Stimulated activated naive CD8-positive, alpha-beta T cell treated with anti-CD3 and anti-CD28 coated beads, Interleukin-15, amount 100 ng/mL, for 72 hours (primary cell): ENCODE measurements around the gene TTC22.
"Not testable (repeated sequence)": the region's sequence is repeated elsewhere in the genome, so short reads cannot be mapped to it uniquely, and the experiment has no call there.

ENCODE experiments used
- ATAC-seq: fragments of 150-1000 bp; cut with Tn5 transposase; 2 replicates; pipeline ENCODE4 v1.10.0; 2021; ENCODE audit warnings: mild to moderate bottlenecking, moderate library complexity
- DNase-seq, 2 donors: peaks; one replicate each; pipeline ENCODE4 v3.0.0; 2021 to 2022
- H3K27ac Mint-ChIP-seq, 2 donors: one replicate each; pipeline ENCODE4 v1.8.0; 2022; ENCODE audit warnings: mild to moderate bottlenecking in 2 of 2, mixed read lengths in 2 of 2, moderate library complexity in 2 of 2
- H3K27me3 Mint-ChIP-seq: one replicate; pipeline ENCODE4 v1.8.0; 2022; ENCODE audit warnings: mixed read lengths
- H3K4me1 Mint-ChIP-seq: one replicate; pipeline ENCODE4 v1.8.0; 2022; ENCODE audit warnings: mild to moderate bottlenecking, mixed read lengths
- H3K4me3 Mint-ChIP-seq, 2 donors: one replicate each; pipeline ENCODE4 v1.8.0; 2022; ENCODE audit warnings: mild to moderate bottlenecking in 2 of 2, mixed read lengths in 2 of 2, moderate library complexity in 1 of 2
- H3K9me3 Mint-ChIP-seq, 2 donors: one replicate each; pipeline ENCODE4 v1.8.0; 2022; ENCODE audit warnings: mixed read lengths in 2 of 2

Gene TTC22

GRCh38 chr1:54787604-54788003, 13.5 kb downstream of the TTC22 start:
- ATAC-seq (peak; percentile 29), DNase-seq (no peak)
- H3K27me3 Mint-ChIP-seq: no peaks in the 10 kb centered on the region
- H3K4me3 Mint-ChIP-seq: no peak overlapping the region
- H3K27ac Mint-ChIP-seq: peak overlapping the region in 1 of 2 donors; percentile 77
- no peaks in the 10 kb centered on the region for H3K4me1 Mint-ChIP-seq
- H3K9me3 Mint-ChIP-seq: no peaks in the 10 kb centered on the region

- Mint-ChIP-seq H3K27me3 (no peaks in the 10 kb centered on the region), H3K27ac (peak overlapping the region in 1 of 2 donors; percentile 7), H3K4me1 (no peaks in the 10 kb centered on the region), H3K4me3 (no peak overlapping the region), H3K9me3 (no peaks in the 10 kb centered on the region)
- DNase-seq: no peak
- no peak for ATAC-seq
Measured at GRCh38 chr1:54786778-54787177, 14.3 kb downstream of the TTC22 start.

- H3K9me3 Mint-ChIP-seq: no peaks in the 10 kb centered on the region
- H3K4me3 Mint-ChIP-seq: no peak overlapping the region
- no peak for DNase-seq
- no peaks in the 10 kb centered on the region for H3K4me1 Mint-ChIP-seq
- H3K27ac Mint-ChIP-seq: no peak overlapping the region
- H3K27me3 Mint-ChIP-seq: no peaks in the 10 kb centered on the region
- ATAC-seq: no peak
Measured at GRCh38 chr1:54784066-54784465, 17.1 kb downstream of the TTC22 start.

GRCh38 chr1:54782588-54782987, 18.5 kb downstream of the TTC22 start:
- H3K27ac Mint-ChIP-seq: no peak overlapping the region
- H3K4me3 Mint-ChIP-seq: no peak overlapping the region

GRCh38 chr1:54782156-54782555, 19.0 kb downstream of the TTC22 start:
- Mint-ChIP-seq H3K27ac (no peak overlapping the region), H3K27me3 (no peaks in the 10 kb centered on the region)
- ATAC-seq: no peak

More at GRCh38 chr1:54782588-54782987, 18.5 kb downstream of the TTC22 start:
- Mint-ChIP-seq H3K9me3 (no peaks in the 10 kb centered on the region), H3K27me3 (no peaks in the 10 kb centered on the region), H3K4me1 (no peaks in the 10 kb centered on the region)
- DNase-seq (no peak), ATAC-seq (no peak)

GRCh38 chr1:54781023-54781723, 19.9 kb downstream of the TTC22 start:
- Mint-ChIP-seq H3K4me3 (no peak overlapping the region), H3K27ac (no peak overlapping the region), H3K4me1 (no peaks in the 10 kb centered on the region), H3K27me3 (no peaks in the 10 kb centered on the region), H3K9me3 (no peaks in the 10 kb centered on the region)
- ATAC-seq (peak; percentile 40), DNase-seq (no peak)

More at GRCh38 chr1:54782156-54782555, 19.0 kb downstream of the TTC22 start:
- Mint-ChIP-seq H3K4me3 (no peak overlapping the region), H3K4me1 (no peaks in the 10 kb centered on the region), H3K9me3 (no peaks in the 10 kb centered on the region)
- no peak for DNase-seq

- ATAC-seq (no peak), DNase-seq (no peak)
- H3K27ac Mint-ChIP-seq: no peak overlapping the region
- H3K27me3 Mint-ChIP-seq: no peaks in the 10 kb centered on the region
- no peak overlapping the region for H3K4me3 Mint-ChIP-seq
- H3K9me3 Mint-ChIP-seq: no peaks in the 10 kb centered on the region
- H3K4me1 Mint-ChIP-seq: no peaks in the 10 kb centered on the region
Measured at GRCh38 chr1:54777431-54777830, 23.7 kb downstream of the TTC22 start.

GRCh38 chr1:54777011-54777410, 24.1 kb downstream of the TTC22 start:
- no peak for ATAC-seq
- no peak overlapping the region for H3K4me3 Mint-ChIP-seq
- H3K9me3 Mint-ChIP-seq: no peaks in the 10 kb centered on the region
- no peaks in the 10 kb centered on the region for H3K4me1 Mint-ChIP-seq
- no peaks in the 10 kb centered on the region for H3K27me3 Mint-ChIP-seq
- DNase-seq: no peak
- no peak overlapping the region for H3K27ac Mint-ChIP-seq

- not testable (repeated sequence) for H3K9me3 Mint-ChIP-seq, H3K27ac Mint-ChIP-seq, H3K4me3 Mint-ChIP-seq, H3K27me3 Mint-ChIP-seq, DNase-seq, ATAC-seq, H3K4me1 Mint-ChIP-seq
Measured at GRCh38 chr1:54775828-54776721, 25.0 kb downstream of the TTC22 start.

- Mint-ChIP-seq H3K27me3 (no peaks in the 10 kb centered on the region), H3K4me3 (no peak overlapping the region), H3K4me1 (no peaks in the 10 kb centered on the region), H3K9me3 (no peaks in the 10 kb centered on the region), H3K27ac (peak overlapping the region in 1 of 2 donors; percentile 83)
- ATAC-seq: no peak
- no peak for DNase-seq
Measured at GRCh38 chr1:54774820-54775498, 26.2 kb downstream of the TTC22 start.

- no peak overlapping the region for H3K4me3 Mint-ChIP-seq
- ATAC-seq (no peak), DNase-seq (no peak)
- no peaks in the 10 kb centered on the region for H3K4me1 Mint-ChIP-seq
- H3K27me3 Mint-ChIP-seq: no peaks in the 10 kb centered on the region
- H3K9me3 Mint-ChIP-seq: no peaks in the 10 kb centered on the region
- H3K27ac Mint-ChIP-seq: no peak overlapping the region
Measured at GRCh38 chr1:54772951-54773350, 28.2 kb downstream of the TTC22 start.

- DNase-seq (peak; percentile 5 to 22), ATAC-seq (no peak)
- Mint-ChIP-seq H3K27ac (no peak overlapping the region), H3K9me3 (no peaks in the 10 kb centered on the region), H3K27me3 (no peaks in the 10 kb centered on the region), H3K4me1 (peaks cover 13% of the 10 kb centered on the region), H3K4me3 (no peak overlapping the region)
Measured at GRCh38 chr1:54768093-54768492, 33.0 kb downstream of the TTC22 start.

GRCh38 chr1:54767526-54767925, 33.6 kb downstream of the TTC22 start:
- Mint-ChIP-seq H3K27me3 (no peaks in the 10 kb centered on the region), H3K9me3 (no peaks in the 10 kb centered on the region), H3K4me1 (peaks cover 19% of the 10 kb centered on the region), H3K27ac (no peak overlapping the region), H3K4me3 (no peak overlapping the region)
- no peak for DNase-seq
- ATAC-seq: no peak

GRCh38 chr1:54766726-54767125, 34.4 kb downstream of the TTC22 start:
- H3K27me3 Mint-ChIP-seq: no peaks in the 10 kb centered on the region
- ATAC-seq (no peak), DNase-seq (no peak)
- no peaks in the 10 kb centered on the region for H3K9me3 Mint-ChIP-seq
- no peak overlapping the region for H3K4me3 Mint-ChIP-seq
- H3K27ac Mint-ChIP-seq: no peak overlapping the region
- peaks cover 21% of the 10 kb centered on the region for H3K4me1 Mint-ChIP-seq

- Mint-ChIP-seq H3K4me3 (peak overlapping the region; percentile 92 to 93), H3K9me3 (no peaks in the 10 kb centered on the region), H3K4me1 (peaks cover 34% of the 10 kb centered on the region), H3K27ac (peak overlapping the region; percentile 83 to 96), H3K27me3 (no peaks in the 10 kb centered on the region)
- DNase-seq (no peak), ATAC-seq (peak; percentile 24)
Measured at GRCh38 chr1:54764922-54765561, 36.1 kb downstream of the TTC22 start.
